Measurements from ENCODE around the gene BAIAP3.
"Not testable (repeated sequence)": the region's sequence is repeated elsewhere in the genome, so short reads cannot be mapped to it uniquely, and the experiment has no call there.

The BAIAP3 gene

GRCh38 chr16:1315081-1316032 is 18.1 kb upstream of the BAIAP3 start:
- DNase-seq (ENCODE audit: insufficient read length, low spot score) (no peak), FAIRE-seq (no peak)

- FAIRE-seq (no peak), DNase-seq (ENCODE audit: insufficient read length, low spot score) (no peak)
Measured at GRCh38 chr16:1316033-1316405, 17.4 kb upstream of the BAIAP3 start.

GRCh38 chr16:1317479-1318267 is 15.8 kb upstream of the BAIAP3 start:
- DNase-seq (ENCODE audit: insufficient read length, low spot score) (no peak), FAIRE-seq (no peak)

- FAIRE-seq (no peak), DNase-seq (ENCODE audit: insufficient read length, low spot score) (no peak)
Measured at GRCh38 chr16:1318268-1318545, 15.2 kb upstream of the BAIAP3 start.

GRCh38 chr16:1319041-1319440 is 14.4 kb upstream of the BAIAP3 start:
- no peak for DNase-seq (ENCODE audit: insufficient read length, low spot score)
- FAIRE-seq: peak; percentile 63

GRCh38 chr16:1320097-1320496 is 13.3 kb upstream of the BAIAP3 start:
- no peak for DNase-seq (ENCODE audit: insufficient read length, low spot score)
- no peak for FAIRE-seq

- DNase-seq (ENCODE audit: insufficient read length, low spot score) (no peak), FAIRE-seq (no peak)
Measured at GRCh38 chr16:1320658-1321240, 12.7 kb upstream of the BAIAP3 start.

GRCh38 chr16:1322407-1322806 is 11.0 kb upstream of the BAIAP3 start:
- no peak for FAIRE-seq

GRCh38 chr16:1323296-1324239 is 9.9 kb upstream of the BAIAP3 start:
- DNase-seq (ENCODE audit: insufficient read length, low spot score) (no peak), FAIRE-seq (no peak)

More at GRCh38 chr16:1322407-1322806, 11.0 kb upstream of the BAIAP3 start:
- DNase-seq (ENCODE audit: insufficient read length, low spot score): no peak

GRCh38 chr16:1324286-1324826 is 9.1 kb upstream of the BAIAP3 start:
- FAIRE-seq (no peak), DNase-seq (ENCODE audit: insufficient read length, low spot score) (no peak)

- no peak for FAIRE-seq
Measured at GRCh38 chr16:1325261-1325660, 8.2 kb upstream of the BAIAP3 start.

GRCh38 chr16:1325673-1326371 is 7.6 kb upstream of the BAIAP3 start:
- FAIRE-seq (no peak), DNase-seq (ENCODE audit: insufficient read length, low spot score) (no peak)

More at GRCh38 chr16:1325261-1325660, 8.2 kb upstream of the BAIAP3 start:
- DNase-seq (ENCODE audit: insufficient read length, low spot score): no peak

GRCh38 chr16:1326391-1326790 is 7.1 kb upstream of the BAIAP3 start:
- FAIRE-seq (no peak), DNase-seq (ENCODE audit: insufficient read length, low spot score) (no peak)

GRCh38 chr16:1326946-1327618 is 6.4 kb upstream of the BAIAP3 start:
- FAIRE-seq (no peak), DNase-seq (ENCODE audit: insufficient read length, low spot score) (no peak)

GRCh38 chr16:1327619-1327947 is 5.9 kb upstream of the BAIAP3 start:
- FAIRE-seq: no peak
- no peak for DNase-seq (ENCODE audit: insufficient read length, low spot score)

- FAIRE-seq; DNase-seq (ENCODE audit: insufficient read length, low spot score): not testable (repeated sequence)
Measured at GRCh38 chr16:1328136-1328535, 5.3 kb upstream of the BAIAP3 start.

GRCh38 chr16:1328961-1329360 is 4.5 kb upstream of the BAIAP3 start:
- not testable (repeated sequence) for FAIRE-seq

GRCh38 chr16:1330260-1330914 is 3.1 kb upstream of the BAIAP3 start:
- DNase-seq (ENCODE audit: insufficient read length, low spot score) (no peak), FAIRE-seq (no peak)

More at GRCh38 chr16:1328961-1329360, 4.5 kb upstream of the BAIAP3 start:
- not testable (repeated sequence) for DNase-seq (ENCODE audit: insufficient read length, low spot score)
